Smooth muscle cell (in vitro differentiated cells): Measurements from ENCODE around the gene AACS. TPM values are rescaled to one million over a fixed set of nuclear protein-coding genes. Genes with fewer than 3 reads are reported as not detected.

Experiments
- DNase-seq: peaks from one replicate; lab custom pipeline; 2025; ENCODE audit not compliant: unreplicated experiment; lab: John Stamatoyannopoulos, UW
- H2AFZ ChIP-seq: fragments of 200-600 bp; sonication (generic); 2 replicates; pipeline ENCODE4 v1.6.0; 2016; ENCODE audit warnings: antibody characterized with exemption, low read depth, mild to moderate bottlenecking
- H3F3A ChIP-seq: fragments of 200-600 bp; sonication (generic); 2 replicates; pipeline ENCODE4 v1.6.0; 2017; ENCODE audit warnings: antibody characterized with exemption, low read depth
- H3K27ac ChIP-seq: fragments of 200-600 bp; sonication (generic); 2 replicates; pipeline ENCODE4 v1.5.1; 2016; ENCODE audit warnings: low read depth, mild to moderate bottlenecking
- H3K27me3 ChIP-seq: fragments of 200-600 bp; sonication (generic); 2 replicates; pipeline ENCODE4 v1.6.1; 2016; ENCODE audit warnings: low read depth, mild to moderate bottlenecking
- H3K36me3 ChIP-seq: fragments of 200-600 bp; sonication (generic); 2 replicates; pipeline ENCODE4 v1.5.1; 2016; ENCODE audit warnings: low read depth
- H3K4me1 ChIP-seq: fragments of 200-600 bp; sonication (generic); 2 replicates; pipeline ENCODE4 v1.5.1; 2016; ENCODE audit warnings: low read depth
- H3K4me2 ChIP-seq: fragments of 200-600 bp; sonication (generic); 2 replicates; pipeline ENCODE4 v1.6.0; 2016; ENCODE audit warnings: mild to moderate bottlenecking
- H3K4me3 ChIP-seq: fragments of 200-600 bp; sonication (generic); 2 replicates; pipeline ENCODE4 v1.5.1; 2016; ENCODE audit warnings: mild to moderate bottlenecking
- H3K79me2 ChIP-seq: fragments of 200-600 bp; sonication (generic); 2 replicates; pipeline ENCODE4 v1.6.0; 2016; ENCODE audit warnings: low read depth, mild to moderate bottlenecking
- H3K9ac ChIP-seq: fragments of 200-600 bp; sonication (generic); 2 replicates; pipeline ENCODE4 v1.6.0; 2016; ENCODE audit warnings: low read depth
- H3K9me3 ChIP-seq: fragments of 200-600 bp; sonication (generic); replicated peaks from 2 replicates; pipeline ENCODE4 v1.5.1; 2016; ENCODE audit warnings: low read depth
- H4K20me1 ChIP-seq: fragments of 200-600 bp; sonication (generic); 2 replicates; pipeline ENCODE4 v1.6.0; 2016; ENCODE audit warnings: low read depth
- WGBS: methylation state at CpG from one replicate; pipeline ENCODE4 v1.1.7; 2016; ENCODE audit warnings: low lambda C conversion rate; 5-methylcytosine and 5-hydroxymethylcytosine counted together
- polyA plus RNA-seq: library from polyadenylated mRNA; unstranded; fragments of >200 nt; fragmentation: Nextera tagmentation; extraction: Ambion mirVana; gene quantifications from 2 replicates; pipeline ENCODE4 v1.2.1, GENCODE V29; 2016
- total RNA-seq: library from RNA; depleted of rRNA; stranded (reverse); fragments of >200 nt; gene quantifications from 2 replicates; pipeline ENCODE4 v1.2.3, GENCODE V29; 2014
- TF ChIP-seq, protein P1 (sequence below): fragments of 200-600 bp; sonication (generic); IDR thresholded peaks from 2 replicates; pipeline ENCODE4 v1.5.1; 2017; ENCODE audit warnings: borderline replicate concordance, mild to moderate bottlenecking, antibody characterized with exemption; ENCODE audit not compliant: insufficient read depth, poor library complexity, severe bottlenecking

Gene AACS
- total and polyA plus RNA-seq, 2 experiments from 2014 or later = 8.0 to 15.6 TPM

DNA sequence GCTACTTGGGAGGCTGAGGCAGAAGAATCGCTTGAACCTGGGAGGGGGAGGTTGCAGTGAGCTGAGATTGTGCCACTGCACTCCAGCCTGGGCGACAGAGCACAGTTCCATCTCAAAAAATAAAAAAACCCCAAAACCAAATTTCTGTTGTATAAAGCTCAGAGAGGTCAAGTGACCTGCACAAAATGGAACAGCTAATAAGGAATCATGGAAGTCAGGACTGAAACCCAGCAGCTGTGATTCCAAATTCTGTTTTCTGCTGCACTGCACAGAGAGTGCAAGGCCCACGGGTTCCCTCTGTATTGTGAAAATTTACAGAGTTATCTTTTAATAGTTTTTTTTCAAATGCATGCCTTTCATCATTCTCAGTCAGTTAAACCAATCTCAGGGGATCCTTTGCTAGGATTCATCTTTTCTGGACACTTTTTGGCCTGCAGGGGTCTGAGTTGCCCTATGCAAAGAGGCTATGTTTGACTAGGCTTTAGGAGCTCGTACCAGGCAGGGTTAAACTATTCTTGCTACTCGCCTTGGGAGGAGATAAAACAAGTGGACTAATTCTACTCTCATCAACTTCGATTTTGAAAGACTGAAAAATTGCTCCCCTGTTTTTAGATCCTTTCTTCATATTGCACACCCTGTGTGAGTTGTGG lies 26.1 kb upstream of the AACS start:
- Histone ChIP-seq H3K9ac (no peak overlapping the region), H3K9me3 (peaks cover 5% of the 10 kb centered on the region), H3K4me3 (no peak overlapping the region), H3K27me3 (no peaks in the 10 kb centered on the region), H3K27ac (no peak overlapping the region), H3K36me3 (no peaks in the 10 kb centered on the region), H4K20me1 (no peaks in the 10 kb centered on the region), H3K4me1 (no peaks in the 10 kb centered on the region), H3F3A (no peaks in the 10 kb centered on the region), H2AFZ (no peak overlapping the region), H3K79me2 (no peaks in the 10 kb centered on the region), H3K4me2 (no peak overlapping the region)
- no peak for DNase-seq
- 83% methylated on average over 6 of the region's 6 CpGs for WGBS
- TF ChIP-seq, protein P1, sequence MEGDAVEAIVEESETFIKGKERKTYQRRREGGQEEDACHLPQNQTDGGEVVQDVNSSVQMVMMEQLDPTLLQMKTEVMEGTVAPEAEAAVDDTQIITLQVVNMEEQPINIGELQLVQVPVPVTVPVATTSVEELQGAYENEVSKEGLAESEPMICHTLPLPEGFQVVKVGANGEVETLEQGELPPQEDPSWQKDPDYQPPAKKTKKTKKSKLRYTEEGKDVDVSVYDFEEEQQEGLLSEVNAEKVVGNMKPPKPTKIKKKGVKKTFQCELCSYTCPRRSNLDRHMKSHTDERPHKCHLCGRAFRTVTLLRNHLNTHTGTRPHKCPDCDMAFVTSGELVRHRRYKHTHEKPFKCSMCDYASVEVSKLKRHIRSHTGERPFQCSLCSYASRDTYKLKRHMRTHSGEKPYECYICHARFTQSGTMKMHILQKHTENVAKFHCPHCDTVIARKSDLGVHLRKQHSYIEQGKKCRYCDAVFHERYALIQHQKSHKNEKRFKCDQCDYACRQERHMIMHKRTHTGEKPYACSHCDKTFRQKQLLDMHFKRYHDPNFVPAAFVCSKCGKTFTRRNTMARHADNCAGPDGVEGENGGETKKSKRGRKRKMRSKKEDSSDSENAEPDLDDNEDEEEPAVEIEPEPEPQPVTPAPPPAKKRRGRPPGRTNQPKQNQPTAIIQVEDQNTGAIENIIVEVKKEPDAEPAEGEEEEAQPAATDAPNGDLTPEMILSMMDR = no peak

GRCh38 chr12:125049093-125049458 lies 16.2 kb upstream of the AACS start:
- TF ChIP-seq, protein P1 = no peak
- no peaks in the 10 kb centered on the region for H3K36me3 ChIP-seq
- no peak overlapping the region for H3K27ac ChIP-seq
- H3K4me1 ChIP-seq = no peaks in the 10 kb centered on the region
- no peak overlapping the region for H2AFZ ChIP-seq
- H3K4me2 ChIP-seq = peak overlapping the region; percentile 61
- WGBS = 92% methylated on average over 15 of the region's 15 CpGs
- H4K20me1 ChIP-seq = no peaks in the 10 kb centered on the region
- H3K9me3 ChIP-seq = no peaks in the 10 kb centered on the region
- peak overlapping the region; percentile 41 for H3K4me3 ChIP-seq
- H3K9ac ChIP-seq = no peak overlapping the region
- H3K27me3 ChIP-seq = no peaks in the 10 kb centered on the region
- no peak for DNase-seq
- H3K79me2 ChIP-seq = no peaks in the 10 kb centered on the region
- H3F3A ChIP-seq = no peaks in the 10 kb centered on the region

- H3K4me3 ChIP-seq = no peak overlapping the region
- no peaks in the 10 kb centered on the region for H3K27me3 ChIP-seq
- WGBS = 96% methylated on average over 10 of the region's 10 CpGs
- H3K9me3 ChIP-seq = no peaks in the 10 kb centered on the region
- no peak overlapping the region for H3K4me2 ChIP-seq
- H3K79me2 ChIP-seq = no peaks in the 10 kb centered on the region
- no peak overlapping the region for H3K9ac ChIP-seq
- H4K20me1 ChIP-seq = no peaks in the 10 kb centered on the region
- no peaks in the 10 kb centered on the region for H3K4me1 ChIP-seq
- no peak overlapping the region for H3K27ac ChIP-seq
- no peak overlapping the region for H2AFZ ChIP-seq
- no peaks in the 10 kb centered on the region for H3F3A ChIP-seq
- no peaks in the 10 kb centered on the region for H3K36me3 ChIP-seq
- DNase-seq = no peak
- TF ChIP-seq, protein P1 = no peak
Observed at GRCh38 chr12:125050446-125050845, 14.8 kb upstream of the AACS start.

- Histone ChIP-seq H3K36me3 (no peaks in the 10 kb centered on the region), H3K4me2 (no peak overlapping the region), H3K27ac (no peak overlapping the region), H3K9ac (no peak overlapping the region), H3K79me2 (no peaks in the 10 kb centered on the region), H3K4me3 (no peak overlapping the region), H4K20me1 (no peaks in the 10 kb centered on the region), H3K27me3 (no peaks in the 10 kb centered on the region), H2AFZ (no peak overlapping the region), H3K9me3 (no peaks in the 10 kb centered on the region), H3F3A (no peaks in the 10 kb centered on the region), H3K4me1 (no peaks in the 10 kb centered on the region)
- TF ChIP-seq, protein P1 = no peak
- no peak for DNase-seq
- 93% methylated on average over 3 of the region's 3 CpGs for WGBS
Observed at GRCh38 chr12:125050868-125051267, 14.4 kb upstream of the AACS start.
